ENCODE measurements around the gene KIRREL1. TPM values are rescaled to one million over a fixed set of nuclear protein-coding genes. Genes with fewer than 3 reads are reported as not detected.

The KIRREL1 gene
- total and polyA plus RNA-seq, 2 donors (not counting 1 experiment from before 2014, with no cell fraction given), result 55.5 to 123 TPM

- Histone ChIP-seq H3K4me3 (replicated peaks in 1 of 4; ENCODE audit: control extremely low read depth in 1 of 4, insufficient read depth in 1 of 4, low read depth in 3 of 4, low read length in 4 of 4) (no peak overlapping the region), H3K27me3 (ENCODE audit: control insufficient read depth, insufficient read depth, low read length) (no peaks in the 10 kb centered on the region), H3K27ac (ENCODE audit: insufficient read depth, low read length) (no peak overlapping the region), H3K9ac (ENCODE audit: insufficient read depth, low read length) (no peak overlapping the region), H3K36me3 (ENCODE audit: control insufficient read depth, insufficient read depth, low read length) (peaks cover 39% of the 10 kb centered on the region), H4K20me1 (ENCODE audit: control insufficient read depth, extremely low read depth, insufficient read depth, low read length) (no peaks in the 10 kb centered on the region), H3K4me1 (ENCODE audit: control insufficient read depth, extremely low read depth, insufficient read depth, low read length) (no peaks in the 10 kb centered on the region), H3K9me3 (ENCODE audit: control insufficient read depth, insufficient read depth, low read depth, low read length) (no peaks in the 10 kb centered on the region), H3K79me2 (ENCODE audit: control insufficient read depth, insufficient read depth, low read length) (no peaks in the 10 kb centered on the region), H2AFZ (ENCODE audit: low read length) (no peak overlapping the region), H3K4me2 (ENCODE audit: extremely low read depth, insufficient read depth, low read length) (no peak overlapping the region)
- DNase-seq (ENCODE audit: low read depth in 2 of 2), result peak; percentile 69 to 81
- TF ChIP-seq, protein P1, sequence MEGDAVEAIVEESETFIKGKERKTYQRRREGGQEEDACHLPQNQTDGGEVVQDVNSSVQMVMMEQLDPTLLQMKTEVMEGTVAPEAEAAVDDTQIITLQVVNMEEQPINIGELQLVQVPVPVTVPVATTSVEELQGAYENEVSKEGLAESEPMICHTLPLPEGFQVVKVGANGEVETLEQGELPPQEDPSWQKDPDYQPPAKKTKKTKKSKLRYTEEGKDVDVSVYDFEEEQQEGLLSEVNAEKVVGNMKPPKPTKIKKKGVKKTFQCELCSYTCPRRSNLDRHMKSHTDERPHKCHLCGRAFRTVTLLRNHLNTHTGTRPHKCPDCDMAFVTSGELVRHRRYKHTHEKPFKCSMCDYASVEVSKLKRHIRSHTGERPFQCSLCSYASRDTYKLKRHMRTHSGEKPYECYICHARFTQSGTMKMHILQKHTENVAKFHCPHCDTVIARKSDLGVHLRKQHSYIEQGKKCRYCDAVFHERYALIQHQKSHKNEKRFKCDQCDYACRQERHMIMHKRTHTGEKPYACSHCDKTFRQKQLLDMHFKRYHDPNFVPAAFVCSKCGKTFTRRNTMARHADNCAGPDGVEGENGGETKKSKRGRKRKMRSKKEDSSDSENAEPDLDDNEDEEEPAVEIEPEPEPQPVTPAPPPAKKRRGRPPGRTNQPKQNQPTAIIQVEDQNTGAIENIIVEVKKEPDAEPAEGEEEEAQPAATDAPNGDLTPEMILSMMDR (conservative IDR thresholded peaks at IDR 0.05 in 1 of 2, IDR thresholded peaks at IDR 0.05 in 1 of 2; ENCODE audit: low read depth in 1 of 2, low read length in 2 of 2), result peak; percentile 95 to 98
- TF ChIP-seq EZH2 (IDR thresholded peaks at IDR 0.05; ENCODE audit: low read length, missing control alignments), result no peak
These were observed 94.0 kb downstream of the KIRREL1 start for GRCh38 chr1:158087320-158087927.

DNA sequence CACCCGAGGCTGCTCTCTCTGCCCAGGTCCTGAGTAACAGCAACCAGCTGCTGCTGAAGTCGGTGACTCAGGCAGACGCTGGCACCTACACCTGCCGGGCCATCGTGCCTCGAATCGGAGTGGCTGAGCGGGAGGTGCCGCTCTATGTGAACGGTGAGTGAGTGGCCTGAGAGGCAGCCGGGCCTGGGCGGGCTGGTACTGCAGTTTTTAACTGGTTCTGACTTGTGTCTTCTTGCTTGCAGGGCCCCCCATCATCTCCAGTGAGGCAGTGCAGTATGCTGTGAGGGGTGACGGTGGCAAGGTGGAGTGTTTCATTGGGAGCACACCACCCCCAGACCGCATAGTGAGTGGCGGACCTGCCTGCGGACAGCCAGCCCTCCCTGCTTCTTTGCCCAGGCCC is 96.0 kb downstream of the KIRREL1 start:
- Histone ChIP-seq H3K36me3 (ENCODE audit: control insufficient read depth, insufficient read depth, low read length) (peaks cover 50% of the 10 kb centered on the region), H3K9ac (ENCODE audit: insufficient read depth, low read length) (no peak overlapping the region), H3K27ac (ENCODE audit: insufficient read depth, low read length) (no peak overlapping the region), H3K79me2 (ENCODE audit: control insufficient read depth, insufficient read depth, low read length) (no peaks in the 10 kb centered on the region), H4K20me1 (ENCODE audit: control insufficient read depth, extremely low read depth, insufficient read depth, low read length) (no peaks in the 10 kb centered on the region), H3K4me2 (ENCODE audit: extremely low read depth, insufficient read depth, low read length) (no peak overlapping the region), H3K27me3 (ENCODE audit: control insufficient read depth, insufficient read depth, low read length) (no peaks in the 10 kb centered on the region), H3K4me1 (ENCODE audit: control insufficient read depth, extremely low read depth, insufficient read depth, low read length) (no peaks in the 10 kb centered on the region), H3K4me3 (replicated peaks in 1 of 4; ENCODE audit: control extremely low read depth in 1 of 4, insufficient read depth in 1 of 4, low read depth in 3 of 4, low read length in 4 of 4) (no peak overlapping the region), H3K9me3 (ENCODE audit: control insufficient read depth, insufficient read depth, low read depth, low read length) (no peaks in the 10 kb centered on the region), H2AFZ (ENCODE audit: low read length) (no peak overlapping the region)
- DNase-seq (ENCODE audit: low read depth in 2 of 2), result no peak
- TF ChIP-seq EZH2 (IDR thresholded peaks at IDR 0.05; ENCODE audit: low read length, missing control alignments), result no peak
- TF ChIP-seq, protein P1 (conservative IDR thresholded peaks at IDR 0.05 in 1 of 2, IDR thresholded peaks at IDR 0.05 in 1 of 2; ENCODE audit: low read depth in 1 of 2, low read length in 2 of 2), result no peak

- H2AFZ ChIP-seq (ENCODE audit: low read length), result no peak overlapping the region
- no peaks in the 10 kb centered on the region for H3K79me2 ChIP-seq (ENCODE audit: control insufficient read depth, insufficient read depth, low read length)
- H3K27me3 ChIP-seq (ENCODE audit: control insufficient read depth, insufficient read depth, low read length), result no peaks in the 10 kb centered on the region
- no peak overlapping the region for H3K27ac ChIP-seq (ENCODE audit: insufficient read depth, low read length)
- DNase-seq (ENCODE audit: low read depth in 2 of 2), result no peak
- peaks cover 49% of the 10 kb centered on the region for H3K36me3 ChIP-seq (ENCODE audit: control insufficient read depth, insufficient read depth, low read length)
- TF ChIP-seq, protein P1 (conservative IDR thresholded peaks at IDR 0.05 in 1 of 2, IDR thresholded peaks at IDR 0.05 in 1 of 2; ENCODE audit: low read depth in 1 of 2, low read length in 2 of 2), result no peak
- TF ChIP-seq EZH2 (IDR thresholded peaks at IDR 0.05; ENCODE audit: low read length, missing control alignments), result no peak
- no peaks in the 10 kb centered on the region for H4K20me1 ChIP-seq (ENCODE audit: control insufficient read depth, extremely low read depth, insufficient read depth, low read length)
- no peak overlapping the region for H3K4me2 ChIP-seq (ENCODE audit: extremely low read depth, insufficient read depth, low read length)
- no peak overlapping the region for H3K9ac ChIP-seq (ENCODE audit: insufficient read depth, low read length)
- no peak overlapping the region for H3K4me3 ChIP-seq (replicated peaks in 1 of 4; ENCODE audit: control extremely low read depth in 1 of 4, insufficient read depth in 1 of 4, low read depth in 3 of 4, low read length in 4 of 4)
- no peaks in the 10 kb centered on the region for H3K4me1 ChIP-seq (ENCODE audit: control insufficient read depth, extremely low read depth, insufficient read depth, low read length)
- H3K9me3 ChIP-seq (ENCODE audit: control insufficient read depth, insufficient read depth, low read depth, low read length), result no peaks in the 10 kb centered on the region
These were observed 96.6 kb downstream of the KIRREL1 start for GRCh38 chr1:158089925-158090637.

Measured in fibroblast of lung (primary cell).